Endothelial cell of umbilical vein (primary cell): ENCODE measurements around the gene LAMB4.

ENCODE experiments used
- CTCF ChIP-seq, 2 donors: IDR thresholded peaks; 1 replicate in 1 of 2; 2 replicates in 1 of 2; pipeline ENCODE4 v1.5.1; 2011; ENCODE audit warnings: low read length in 2 of 2, mild to moderate bottlenecking in 2 of 2, moderate library complexity in 2 of 2, control low read depth in 1 of 2, inconsistent platforms in 1 of 2, low read depth in 1 of 2; ENCODE audit not compliant: insufficient read depth in 1 of 2; ENCODE audit errors: extremely low read depth in 1 of 2
- EZH2 ChIP-seq: IDR thresholded peaks from 2 replicates; pipeline ENCODE4 v1.6.1; 2012; ENCODE audit warnings: borderline replicate concordance, low read depth, mild to moderate bottlenecking, moderate library complexity, low read length, inconsistent platforms; ENCODE audit not compliant: severe bottlenecking
- FOS ChIP-seq: IDR thresholded peaks from 2 replicates; pipeline ENCODE4 v1.6.1; 2011; ENCODE audit warnings: mild to moderate bottlenecking, low read length, moderate library complexity, borderline replicate concordance; ENCODE audit not compliant: insufficient read depth
- GATA2 ChIP-seq: IDR thresholded peaks from 2 replicates; pipeline ENCODE4 v1.7.0; 2011; ENCODE audit warnings: low read depth, mild to moderate bottlenecking, moderate library complexity, mixed read lengths, low read length; ENCODE audit not compliant: insufficient read length, insufficient read depth
- POLR2A ChIP-seq: IDR thresholded peaks from 2 replicates; pipeline ENCODE4 v1.6.1; 2012; ENCODE audit warnings: low read depth, mild to moderate bottlenecking, control low read depth, low read length
- POLR2AphosphoS5 ChIP-seq: IDR thresholded peaks from 2 replicates; pipeline ENCODE4 v1.6.1; 2012; ENCODE audit warnings: low read depth, mild to moderate bottlenecking, control low read depth, low read length, moderate library complexity; ENCODE audit not compliant: insufficient read depth

GRCh38 chr7:108014215-108014614 lies 115.9 kb downstream of the LAMB4 start:
- TF ChIP-seq CTCF (IDR thresholded peaks at IDR 0.05; ENCODE audit: extremely low read depth in 1 of 2, insufficient read depth in 1 of 2, low read depth in 1 of 2, low read length in 2 of 2) (no peak), POLR2A (no peak), POLR2AphosphoS5 (no peak), EZH2 (no peak), FOS (no peak), GATA2 (no peak)
